ENCODE results near the gene COMT. TPM values are rescaled to one million over a fixed set of nuclear protein-coding genes. Genes with fewer than 3 reads are reported as not detected.

COMT gene
- total and polyA plus RNA-seq, 2 experiments from 2014 or later: 29.6 to 29.8 TPM

- TF ChIP-seq CTCF (conservative IDR thresholded peaks at IDR 0.05; ENCODE audit: low read depth in 2 of 2): no peak
- no peak for TF ChIP-seq CREB1 (CRISPR knock-in tag; IDR thresholded peaks at IDR 0.05; ENCODE audit: low read depth)
- TF ChIP-seq REST (IDR thresholded peaks at IDR 0.05; ENCODE audit: unreplicated experiment): no peak
Measured at GRCh38 chr22:19981961-19982920, 40.7 kb downstream of the COMT start (continued).

- Histone ChIP-seq H3K79me2 (replicated peaks; ENCODE audit: insufficient read depth) (peaks cover 9% of the 10 kb centered on the region), H3K27ac (ENCODE audit: low read depth) (no peak overlapping the region), H3F3A (replicated peaks; ENCODE audit: low read depth) (no peaks in the 10 kb centered on the region), H3K4me1 (ENCODE audit: insufficient read depth) (peaks cover 8% of the 10 kb centered on the region; the same call in 1 of the 2 replicates), H3K4me2 (no peak overlapping the region), H4K20me1 (replicated peaks; ENCODE audit: insufficient read depth) (no peaks in the 10 kb centered on the region; the same call in 1 of the 2 replicates), H3K27me3 (ENCODE audit: insufficient read depth) (no peaks in the 10 kb centered on the region), H3K4me3 (no peak overlapping the region), H3K36me3 (ENCODE audit: insufficient read depth) (0 out of 2 replicates have a peak, but pooled peaks cover 4% of the 10 kb centered on the region), H2AFZ (no peak overlapping the region), H3K9me2 (ENCODE audit: insufficient read depth) (no peaks in the 10 kb centered on the region)
- no peak overlapping the region for H3K27ac Mint-ChIP-seq
- DNase-seq (ENCODE audit: low spot score) (no peak), ATAC-seq (no peak)
- peaks cover 3% of the 10 kb centered on the region; the same call in 2 of the 3 replicates for H3K4me1 Mint-ChIP-seq
- peaks cover 9% of the 10 kb centered on the region for H3K36me3 Mint-ChIP-seq (ENCODE audit: low read depth)
- H3K4me3 Mint-ChIP-seq: no peak overlapping the region
- H3K27me3 Mint-ChIP-seq (ENCODE audit: insufficient read depth, low read depth, poor library complexity): peaks cover 7% of the 10 kb centered on the region
- H3K9me3 Mint-ChIP-seq: no peaks in the 10 kb centered on the region
- no peak for TF ChIP-seq CTCF (conservative IDR thresholded peaks at IDR 0.05; ENCODE audit: low read depth in 2 of 2)
- TF ChIP-seq EZH2 (IDR thresholded peaks at IDR 0.05; ENCODE audit: low read depth, unreplicated experiment): no peak
- no peak for TF ChIP-seq JUNB (IDR thresholded peaks at IDR 0.05; ENCODE audit: unreplicated experiment)
- TF ChIP-seq POLR2AphosphoS5 (IDR thresholded peaks at IDR 0.05; ENCODE audit: low read depth): no peak
- no peak for TF ChIP-seq ZNF331 (CRISPR knock-in tag; IDR thresholded peaks at IDR 0.05; ENCODE audit: low read depth)
- TF ChIP-seq NANOG (IDR thresholded peaks at IDR 0.05; ENCODE audit: borderline replicate concordance): no peak
- no peak for TF ChIP-seq CREB1 (CRISPR knock-in tag; IDR thresholded peaks at IDR 0.05; ENCODE audit: low read depth)
- no peak for TF ChIP-seq REST (IDR thresholded peaks at IDR 0.05; ENCODE audit: unreplicated experiment)
- TF ChIP-seq EZH2phosphoT487 (IDR thresholded peaks at IDR 0.05; ENCODE audit: unreplicated experiment): no peak
- no peak for TF ChIP-seq ETS1 (IDR thresholded peaks at IDR 0.05)
- no peak for TF ChIP-seq ZNF114 (CRISPR knock-in tag; IDR thresholded peaks at IDR 0.05)
- no peak for TF ChIP-seq STAT1 (IDR thresholded peaks at IDR 0.05; ENCODE audit: unreplicated experiment)
Measured at GRCh38 chr22:19982991-19983578, 41.5 kb downstream of the COMT start.

Measured in GM23338 (cell line).